GM12872 (cell line): ENCODE data around the gene GUCA1A.

Experiments
- TF ChIP-seq, protein P1 (sequence below): IDR thresholded peaks from 3 replicates; pipeline ENCODE4 v1.5.1; 2011; ENCODE audit warnings: low read depth, mild to moderate bottlenecking, low read length, moderate library complexity; ENCODE audit not compliant: insufficient read depth

Gene GUCA1A

DNA sequence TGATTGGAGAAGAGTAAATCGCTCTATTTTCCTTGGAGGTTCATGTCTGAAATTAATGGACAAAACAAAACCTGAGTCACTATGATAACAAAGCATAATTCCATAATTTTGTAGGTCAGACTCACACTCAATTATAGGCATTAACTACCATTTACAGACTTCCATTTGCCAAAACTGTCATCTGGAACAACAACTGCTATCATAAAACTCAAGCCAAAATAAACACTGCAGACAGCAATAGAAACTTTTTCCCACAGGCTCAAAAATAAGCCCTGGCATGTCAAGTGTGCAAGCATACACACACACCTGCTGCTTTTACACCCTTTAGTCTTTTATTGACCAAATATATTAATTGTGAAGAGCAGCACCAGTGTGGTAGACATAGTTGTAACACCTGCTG is 37.4 kb downstream of the GUCA1A start:
- TF ChIP-seq, protein P1, sequence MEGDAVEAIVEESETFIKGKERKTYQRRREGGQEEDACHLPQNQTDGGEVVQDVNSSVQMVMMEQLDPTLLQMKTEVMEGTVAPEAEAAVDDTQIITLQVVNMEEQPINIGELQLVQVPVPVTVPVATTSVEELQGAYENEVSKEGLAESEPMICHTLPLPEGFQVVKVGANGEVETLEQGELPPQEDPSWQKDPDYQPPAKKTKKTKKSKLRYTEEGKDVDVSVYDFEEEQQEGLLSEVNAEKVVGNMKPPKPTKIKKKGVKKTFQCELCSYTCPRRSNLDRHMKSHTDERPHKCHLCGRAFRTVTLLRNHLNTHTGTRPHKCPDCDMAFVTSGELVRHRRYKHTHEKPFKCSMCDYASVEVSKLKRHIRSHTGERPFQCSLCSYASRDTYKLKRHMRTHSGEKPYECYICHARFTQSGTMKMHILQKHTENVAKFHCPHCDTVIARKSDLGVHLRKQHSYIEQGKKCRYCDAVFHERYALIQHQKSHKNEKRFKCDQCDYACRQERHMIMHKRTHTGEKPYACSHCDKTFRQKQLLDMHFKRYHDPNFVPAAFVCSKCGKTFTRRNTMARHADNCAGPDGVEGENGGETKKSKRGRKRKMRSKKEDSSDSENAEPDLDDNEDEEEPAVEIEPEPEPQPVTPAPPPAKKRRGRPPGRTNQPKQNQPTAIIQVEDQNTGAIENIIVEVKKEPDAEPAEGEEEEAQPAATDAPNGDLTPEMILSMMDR: no peak

DNA sequence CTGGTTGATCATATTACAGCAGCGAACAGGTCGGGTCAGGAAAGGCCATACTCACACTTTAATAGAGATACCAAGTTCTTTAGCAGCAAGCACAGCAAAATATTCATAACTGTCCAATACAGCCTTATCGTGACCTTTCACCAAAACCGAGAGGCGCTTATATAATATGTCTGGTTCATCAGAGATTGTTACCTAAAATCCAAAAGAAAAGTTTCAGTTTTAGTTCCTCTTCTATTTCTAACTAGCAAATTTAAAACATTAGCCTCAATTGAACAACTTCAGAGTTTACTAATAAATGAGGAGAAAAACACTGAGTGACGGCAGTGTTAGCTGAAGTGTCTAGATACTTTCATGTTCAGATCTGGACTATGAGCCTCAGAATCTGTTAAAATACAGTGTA is 38.6 kb downstream of the GUCA1A start:
- TF ChIP-seq, protein P1: no peak

DNA sequence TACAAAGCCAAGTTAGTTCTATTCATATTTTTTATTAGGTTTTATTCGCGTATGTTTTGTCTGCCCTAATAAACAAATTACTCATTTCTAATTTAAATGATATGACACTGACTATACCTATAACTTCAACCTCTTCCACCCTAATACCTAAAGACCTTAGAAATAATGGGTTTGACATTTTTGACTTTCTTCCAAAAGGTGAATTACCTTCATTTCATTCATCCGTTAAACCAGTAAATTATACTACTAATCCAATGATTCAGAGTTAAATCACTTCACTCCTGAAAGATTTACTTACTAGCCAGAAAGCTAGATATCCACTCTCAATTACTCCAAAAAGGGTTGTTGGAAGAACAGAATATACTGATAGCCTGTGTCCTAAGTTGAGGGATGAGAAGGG is 39.3 kb downstream of the GUCA1A start:
- TF ChIP-seq, protein P1: no peak

DNA sequence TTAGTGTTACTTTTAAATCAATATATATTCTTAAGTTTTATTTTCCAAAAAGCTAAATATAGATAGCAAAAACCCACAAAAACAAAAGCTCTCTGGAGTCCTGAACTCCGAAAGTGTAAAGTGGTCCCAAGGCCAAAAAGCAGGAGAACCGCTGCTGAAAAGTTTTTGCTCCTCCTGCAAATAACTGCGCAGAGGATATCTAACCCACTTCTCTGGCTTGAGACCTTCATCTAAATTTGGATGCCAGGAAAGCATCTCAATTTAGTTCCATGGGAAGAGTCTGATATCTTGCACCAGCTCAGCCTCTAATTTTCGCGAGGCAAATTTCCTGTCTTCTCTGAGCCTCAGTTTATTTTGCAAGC is 44.0 kb downstream of the GUCA1A start:
- TF ChIP-seq, protein P1: no peak

DNA sequence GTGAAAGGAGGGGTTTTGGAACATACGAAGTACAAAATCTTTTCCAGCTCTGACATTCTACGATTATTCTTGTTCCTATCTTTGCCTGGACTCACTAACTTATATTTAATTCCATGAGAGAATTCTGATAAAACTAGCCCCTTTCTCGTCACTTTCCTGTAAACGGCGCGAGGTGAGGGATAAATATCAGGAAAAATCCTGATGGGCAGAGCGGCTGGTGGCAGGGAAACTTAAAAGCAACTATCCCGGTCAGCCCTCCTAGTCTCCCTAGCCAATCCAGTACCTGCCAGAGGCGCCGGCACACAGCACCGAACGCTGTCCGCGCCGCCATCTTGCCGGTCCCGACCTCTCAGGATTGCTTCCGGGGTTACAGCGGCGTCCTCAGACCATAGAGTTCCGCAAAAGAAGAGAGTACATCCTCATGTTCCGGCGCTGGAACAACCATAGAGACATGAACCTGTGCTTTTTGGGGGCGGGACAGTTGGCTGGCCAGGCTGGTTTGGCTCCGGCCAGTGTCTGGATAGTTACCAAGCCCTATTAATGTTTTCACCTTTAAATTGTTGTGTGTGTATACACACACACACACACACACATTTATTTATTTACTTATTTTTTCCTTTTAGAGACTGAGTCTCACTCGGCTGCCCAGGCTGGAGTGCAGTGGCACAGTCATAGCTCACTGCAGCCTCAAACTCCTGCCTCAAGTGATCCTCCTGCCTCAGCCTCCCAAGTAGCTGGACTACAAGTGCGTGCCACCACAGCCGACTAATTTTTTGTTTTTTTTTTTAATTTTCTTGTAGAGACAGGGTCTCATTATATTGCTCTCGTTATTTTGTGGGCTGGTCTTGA is 44.6 kb downstream of the GUCA1A start, which contains the start of gene MRPS10:
TSS of gene MRPS10 (minus strand) at position 343 of the 849 bp plus-strand sequence. CDS start at position 331, 12 bp downstream.
- TF ChIP-seq, protein P1: no peak

DNA sequence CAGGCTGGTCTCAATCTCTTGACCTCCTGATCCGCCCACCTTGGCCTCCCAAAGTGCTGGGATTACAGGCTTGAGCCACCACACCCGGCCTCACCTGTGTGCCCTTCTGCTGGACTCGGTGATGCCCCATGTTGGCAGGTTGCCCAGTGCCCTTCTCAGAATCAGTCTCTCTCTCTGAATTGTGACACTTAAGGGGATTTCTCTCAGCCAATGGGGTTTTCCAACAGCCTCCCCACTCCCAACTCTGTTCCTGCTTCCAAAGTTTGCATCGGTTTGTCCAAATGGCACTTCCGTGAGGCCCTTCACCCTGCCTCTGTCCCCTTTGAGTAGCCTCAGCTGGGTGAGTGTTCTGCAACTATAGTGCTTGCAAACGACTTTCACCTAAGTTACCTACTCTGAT is 47.6 kb downstream of the GUCA1A start:
- TF ChIP-seq, protein P1: no peak

DNA sequence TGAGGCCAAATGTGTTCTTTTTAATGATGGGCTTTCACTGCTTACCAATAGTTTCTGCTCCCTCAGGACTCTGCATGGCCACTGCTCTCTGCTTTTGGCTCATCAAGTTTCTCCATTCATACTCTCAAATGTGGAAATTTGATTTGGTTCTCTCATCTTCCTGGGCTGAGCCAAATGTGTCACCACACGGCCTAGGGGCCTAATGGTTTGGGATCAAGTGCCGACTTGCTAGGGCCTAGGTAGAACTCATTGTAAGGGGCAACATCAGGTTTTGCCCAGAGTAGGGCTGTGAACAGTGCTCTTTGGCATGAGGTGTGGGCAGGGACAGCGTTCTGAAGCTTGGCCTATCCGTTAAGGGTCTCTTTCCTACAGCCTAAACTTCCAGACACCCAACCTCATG is 48.4 kb downstream of the GUCA1A start:
- TF ChIP-seq, protein P1: no peak
